GM23338 (cell line): Measurements from ENCODE around the gene SRCAP.

ENCODE experiments used
- CTCF ChIP-seq, 2 experiments: fragments of 200-600 bp in 1 of 2; sonication (generic) in 1 of 2; conservative IDR thresholded peaks; 2 replicates each; pipeline versions ENCODE4 v1.5.1 to v1.6.1; 2016 to 2017; ENCODE audit warnings: antibody characterized with exemption in 2 of 2, low read depth in 2 of 2, mild to moderate bottlenecking in 2 of 2, moderate library complexity in 1 of 2
- EZH2 ChIP-seq: fragments of 200-600 bp; sonication (generic); IDR thresholded peaks from one replicate; pipeline ENCODE4 v1.8.0; 2017; ENCODE audit warnings: antibody characterized with exemption, mild to moderate bottlenecking, low read depth; ENCODE audit not compliant: unreplicated experiment
- EZH2phosphoT487 ChIP-seq: fragments of 200-600 bp; sonication (generic); IDR thresholded peaks from one replicate; pipeline ENCODE4 v1.8.1; 2018; ENCODE audit warnings: antibody characterized with exemption; ENCODE audit not compliant: unreplicated experiment
- NANOG ChIP-seq: IDR thresholded peaks from 2 replicates; pipeline ENCODE4 v1.6.1; 2016; ENCODE audit warnings: antibody characterized with exemption, borderline replicate concordance
- POLR2AphosphoS5 ChIP-seq: IDR thresholded peaks from 2 replicates; pipeline ENCODE4 v1.6.1; 2016; ENCODE audit warnings: antibody characterized with exemption, low read depth
- TF ChIP-seq, protein P1 (sequence below): IDR thresholded peaks from one replicate; pipeline ENCODE4 v1.6.1; 2018; ENCODE audit warnings: antibody characterized with exemption; ENCODE audit not compliant: unreplicated experiment

DNA sequence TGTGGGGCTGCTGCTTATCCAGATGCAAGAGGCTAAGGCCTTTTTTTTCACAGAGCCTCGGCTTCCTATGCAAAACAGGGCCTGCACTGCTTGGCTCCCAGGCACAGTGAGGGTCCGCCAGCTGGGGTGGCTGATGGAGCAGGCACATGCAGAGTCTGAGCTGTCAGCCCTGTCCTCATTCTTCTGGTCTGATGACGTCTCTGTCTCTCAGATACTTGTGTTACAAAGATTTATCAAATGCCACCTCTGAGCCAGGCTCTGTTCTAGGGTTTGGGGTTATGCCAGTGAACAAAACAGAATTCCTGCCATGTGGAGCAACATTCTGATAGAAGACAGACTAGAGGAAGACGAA is 67.9 kb downstream of the SRCAP start:
- TF ChIP-seq CTCF (conservative IDR thresholded peaks at IDR 0.05; ENCODE audit: low read depth in 2 of 2) (no peak), EZH2phosphoT487 (no peak), POLR2AphosphoS5 (no peak), EZH2 (no peak), NANOG (no peak)
- TF ChIP-seq, protein P1, sequence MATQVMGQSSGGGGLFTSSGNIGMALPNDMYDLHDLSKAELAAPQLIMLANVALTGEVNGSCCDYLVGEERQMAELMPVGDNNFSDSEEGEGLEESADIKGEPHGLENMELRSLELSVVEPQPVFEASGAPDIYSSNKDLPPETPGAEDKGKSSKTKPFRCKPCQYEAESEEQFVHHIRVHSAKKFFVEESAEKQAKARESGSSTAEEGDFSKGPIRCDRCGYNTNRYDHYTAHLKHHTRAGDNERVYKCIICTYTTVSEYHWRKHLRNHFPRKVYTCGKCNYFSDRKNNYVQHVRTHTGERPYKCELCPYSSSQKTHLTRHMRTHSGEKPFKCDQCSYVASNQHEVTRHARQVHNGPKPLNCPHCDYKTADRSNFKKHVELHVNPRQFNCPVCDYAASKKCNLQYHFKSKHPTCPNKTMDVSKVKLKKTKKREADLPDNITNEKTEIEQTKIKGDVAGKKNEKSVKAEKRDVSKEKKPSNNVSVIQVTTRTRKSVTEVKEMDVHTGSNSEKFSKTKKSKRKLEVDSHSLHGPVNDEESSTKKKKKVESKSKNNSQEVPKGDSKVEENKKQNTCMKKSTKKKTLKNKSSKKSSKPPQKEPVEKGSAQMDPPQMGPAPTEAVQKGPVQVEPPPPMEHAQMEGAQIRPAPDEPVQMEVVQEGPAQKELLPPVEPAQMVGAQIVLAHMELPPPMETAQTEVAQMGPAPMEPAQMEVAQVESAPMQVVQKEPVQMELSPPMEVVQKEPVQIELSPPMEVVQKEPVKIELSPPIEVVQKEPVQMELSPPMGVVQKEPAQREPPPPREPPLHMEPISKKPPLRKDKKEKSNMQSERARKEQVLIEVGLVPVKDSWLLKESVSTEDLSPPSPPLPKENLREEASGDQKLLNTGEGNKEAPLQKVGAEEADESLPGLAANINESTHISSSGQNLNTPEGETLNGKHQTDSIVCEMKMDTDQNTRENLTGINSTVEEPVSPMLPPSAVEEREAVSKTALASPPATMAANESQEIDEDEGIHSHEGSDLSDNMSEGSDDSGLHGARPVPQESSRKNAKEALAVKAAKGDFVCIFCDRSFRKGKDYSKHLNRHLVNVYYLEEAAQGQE: no peak
